HG02981 (cell line): ENCODE measurements around the gene TRPC4AP.

Experiments
- ATAC-seq: cut with Tn5 transposase; IDR thresholded peaks from one replicate; pipeline ENCODE4 v1.9.1; 2021; ENCODE audit warnings: mild to moderate bottlenecking, moderate library complexity; ENCODE audit not compliant: unreplicated experiment

TRPC4AP gene

GRCh38 chr20:34977365-34978091 lies 115.1 kb downstream of the TRPC4AP start:
- ATAC-seq: no peak

GRCh38 chr20:34976286-34976685 lies 116.3 kb downstream of the TRPC4AP start:
- ATAC-seq: no peak

DNA sequence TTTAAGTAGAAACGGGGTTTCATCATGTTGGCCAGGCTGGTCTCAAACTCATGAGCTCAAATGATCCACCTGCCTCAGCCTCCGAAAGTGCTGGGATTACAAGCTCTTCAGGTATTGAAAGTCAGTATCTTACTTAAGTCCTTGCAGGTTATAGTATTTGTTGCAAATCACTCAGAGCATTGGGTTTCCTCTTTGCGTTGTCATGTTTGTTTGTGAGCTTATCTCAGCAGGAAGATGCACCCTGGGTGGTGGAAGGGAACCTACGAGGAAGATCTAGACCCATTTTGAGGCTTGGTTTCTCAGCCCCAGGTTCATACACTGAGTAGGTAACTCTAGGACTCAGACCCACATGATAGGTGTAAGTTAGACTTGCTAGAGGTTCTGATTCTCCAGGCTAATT lies 118.4 kb downstream of the TRPC4AP start:
- ATAC-seq: no peak

- no peak for ATAC-seq
Measured at GRCh38 chr20:34971561-34972235, 120.9 kb downstream of the TRPC4AP start.

- ATAC-seq: no peak
Measured at GRCh38 chr20:34970846-34971560, 121.6 kb downstream of the TRPC4AP start.

DNA sequence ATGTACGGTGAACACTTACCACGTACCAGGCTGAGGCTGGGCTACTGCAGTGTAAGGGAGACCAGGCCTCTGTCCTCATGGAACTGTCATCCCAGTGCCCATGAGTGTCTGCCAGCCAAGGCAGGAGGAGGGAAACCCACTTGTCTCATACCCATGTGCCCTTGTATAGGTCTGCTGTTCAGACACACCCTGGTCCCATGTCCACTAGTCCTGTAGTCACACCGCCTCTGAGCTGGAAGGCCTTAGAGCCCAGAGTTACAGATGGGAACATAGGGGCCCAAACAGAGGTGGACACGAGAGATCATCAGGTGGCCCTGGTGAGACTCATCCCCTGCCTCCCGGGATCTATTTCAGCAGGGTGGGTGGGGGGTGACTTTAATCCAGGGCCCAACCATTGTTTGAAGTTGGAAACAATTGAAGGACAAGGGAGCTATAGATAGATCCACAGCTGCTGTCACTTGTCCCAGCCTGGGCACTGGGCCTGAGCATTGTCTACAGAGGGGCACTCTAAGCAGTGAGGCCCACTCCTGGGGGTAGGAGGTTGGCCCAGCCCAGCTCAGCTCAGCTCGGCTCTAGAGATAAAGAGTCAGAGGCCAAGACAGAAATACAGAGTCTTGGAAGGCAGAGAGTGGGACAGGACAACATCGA lies 122.3 kb downstream of the TRPC4AP start:
- ATAC-seq: no peak

GRCh38 chr20:34968042-34968775 lies 124.4 kb downstream of the TRPC4AP start:
- no peak for ATAC-seq

DNA sequence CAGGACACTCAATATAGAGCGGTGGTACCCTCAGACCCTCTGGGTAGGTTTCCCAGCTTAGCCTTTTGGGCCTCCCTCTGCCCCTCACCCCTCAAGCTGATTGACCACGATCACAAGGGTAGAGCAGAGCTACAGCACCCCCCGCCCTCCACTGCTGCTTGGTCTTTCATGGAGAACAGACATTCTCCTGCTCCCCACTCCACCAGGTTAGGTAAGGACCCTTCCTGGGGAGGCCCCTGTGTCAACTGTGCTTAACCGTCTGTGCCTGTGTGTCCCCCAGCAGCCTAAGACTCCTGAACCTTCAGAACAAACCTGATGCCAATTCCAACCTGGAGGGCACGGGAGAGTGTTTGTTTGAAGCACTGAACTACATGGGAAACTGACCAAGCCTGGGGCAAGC lies 125.2 kb downstream of the TRPC4AP start:
- no peak for ATAC-seq

DNA sequence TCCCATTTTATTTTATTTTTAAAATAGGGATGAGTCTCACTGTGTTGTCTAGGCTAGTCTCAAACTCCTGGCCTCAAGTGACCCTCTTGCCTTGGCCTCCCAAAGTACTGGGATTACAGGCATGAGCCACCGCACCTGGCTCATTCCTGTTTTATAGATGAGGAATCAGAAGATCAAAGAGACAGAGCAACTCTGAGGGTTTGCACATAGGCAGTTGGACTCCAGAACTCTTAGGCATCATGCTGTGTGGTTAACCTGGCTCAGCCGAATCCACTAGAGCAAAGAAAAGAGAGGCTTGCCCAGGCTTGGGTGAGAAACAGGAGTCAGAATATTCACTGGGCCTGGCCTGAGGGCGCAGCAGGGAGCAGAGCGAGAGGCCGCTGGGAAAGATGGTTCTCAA lies 127.6 kb downstream of the TRPC4AP start:
- ATAC-seq: no peak

DNA sequence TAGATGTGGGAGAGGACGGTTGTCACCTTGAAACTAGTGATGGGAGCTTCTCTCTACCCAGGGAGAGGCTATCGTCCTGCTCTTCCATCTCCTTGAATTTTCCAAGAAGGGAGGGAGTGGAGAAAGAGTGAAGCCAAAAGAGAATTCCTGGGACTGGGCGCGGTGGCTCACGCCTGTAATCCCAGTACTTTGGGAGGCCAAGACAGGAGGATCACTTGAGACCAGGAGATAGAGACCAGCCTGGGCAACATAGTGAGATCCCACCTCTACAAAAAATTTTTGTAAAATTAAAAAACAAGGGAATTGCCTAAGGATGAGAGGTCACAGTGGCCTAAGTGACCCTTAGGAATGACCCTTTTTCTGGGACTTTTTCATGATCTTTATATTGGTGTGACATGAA lies 128.1 kb downstream of the TRPC4AP start:
- ATAC-seq: no peak

DNA sequence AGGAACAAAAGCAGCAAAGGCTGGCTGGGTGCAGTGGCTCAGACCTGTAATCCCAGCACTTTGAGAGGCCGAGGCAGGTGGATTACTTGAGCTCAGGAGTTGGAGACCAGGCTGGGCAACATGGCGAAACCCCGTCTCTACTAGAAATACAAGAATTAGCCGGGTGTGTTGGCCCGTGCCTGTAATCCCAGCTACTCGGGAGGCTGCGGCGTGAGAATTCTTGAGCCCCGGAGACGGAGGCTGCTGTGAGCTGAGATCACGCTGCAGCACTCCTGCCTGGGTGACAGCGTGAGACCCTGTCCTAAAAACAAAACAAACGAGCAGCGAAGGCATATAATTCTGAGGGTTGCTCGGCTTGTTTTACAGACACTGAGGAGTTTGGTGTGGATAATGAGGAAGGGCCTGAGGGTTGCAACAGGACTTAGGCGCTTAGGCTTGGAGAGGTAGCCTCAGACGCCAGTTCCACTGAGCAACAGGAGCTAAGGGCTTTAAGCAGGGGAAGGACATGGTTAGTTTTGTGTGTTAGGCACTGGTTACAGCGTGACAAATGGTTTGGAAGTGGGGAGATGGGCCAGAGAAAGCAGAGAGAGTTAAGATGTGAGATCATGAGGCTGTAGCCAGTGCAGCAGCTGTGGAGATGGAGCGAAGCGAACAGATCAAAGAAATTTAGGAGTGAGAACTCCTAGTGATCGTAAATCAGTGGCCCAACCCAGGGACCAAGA lies 135.7 kb downstream of the TRPC4AP start:
- no peak for ATAC-seq

DNA sequence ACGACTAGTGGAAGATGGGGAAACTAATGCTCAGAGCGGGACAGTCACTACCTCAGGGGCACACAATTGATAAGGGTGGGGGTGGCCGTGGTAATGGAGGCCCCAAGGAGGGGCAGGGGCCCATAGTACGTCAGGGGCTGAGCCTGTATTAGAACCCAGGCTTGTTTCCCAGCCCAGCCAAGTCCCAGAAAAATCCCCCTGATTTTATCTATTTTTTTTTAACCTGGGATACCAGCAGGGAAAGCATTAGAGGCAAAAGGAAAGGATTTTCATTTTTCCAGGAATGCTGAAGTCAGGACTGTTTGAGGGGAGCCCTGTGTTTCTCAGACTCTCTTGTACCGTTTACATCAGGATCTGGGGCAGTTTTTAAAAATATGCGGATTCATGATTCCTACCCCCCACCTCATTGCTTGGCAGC lies 136.6 kb downstream of the TRPC4AP start:
- no peak for ATAC-seq

DNA sequence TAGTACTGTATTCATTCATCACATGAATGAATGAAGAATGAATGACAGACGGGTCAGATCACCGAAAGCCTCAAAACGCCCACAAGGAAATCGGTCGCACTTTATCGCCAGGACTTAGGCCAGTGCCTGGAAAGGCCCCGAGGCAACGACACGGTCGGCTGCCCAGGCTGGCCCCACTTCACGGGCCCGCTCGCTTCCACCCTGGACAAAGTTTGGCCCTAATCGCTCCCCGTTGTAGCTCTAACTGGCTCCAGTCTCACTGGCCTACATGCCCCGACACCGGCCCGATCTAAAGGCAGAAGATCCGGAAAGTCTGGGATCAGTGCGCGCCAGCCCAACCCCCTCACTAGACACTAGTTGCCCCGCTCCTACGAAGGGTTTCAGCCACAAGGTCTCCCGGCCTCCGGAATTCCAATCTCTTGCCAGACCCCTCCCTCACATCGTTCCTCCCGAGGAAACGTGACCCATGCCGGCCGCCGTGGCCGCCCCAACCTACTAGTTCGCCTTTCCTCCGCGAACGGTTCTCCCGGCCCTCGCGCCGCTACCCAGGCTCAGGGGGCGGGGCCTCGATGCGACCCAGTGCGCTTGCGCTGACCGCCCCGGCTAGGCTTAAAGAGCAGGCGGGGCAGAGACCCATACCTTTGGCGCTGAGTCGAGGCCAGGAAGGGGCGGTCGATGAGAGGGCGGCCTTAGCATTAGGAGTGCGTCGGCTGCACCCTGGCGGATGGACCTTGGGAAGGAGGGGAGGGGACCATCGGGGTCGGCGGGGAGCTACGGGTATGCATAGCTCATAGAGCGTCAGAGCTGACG lies 137.2 kb downstream of the TRPC4AP start, which contains the start of the genes GSS and MYH7B:
Gene GSS (minus strand): TSS at position 576 of the 810 bp plus-strand sequence. CDS start 3,954 bp downstream, outside the sequence.
Gene MYH7B (plus strand): TSS at position 638 of the 810 bp plus-strand sequence. CDS start 22,138 bp downstream, outside the sequence.
- peak; percentile 94 for ATAC-seq

- peak; percentile 7 for ATAC-seq
Measured at GRCh38 chr20:34954904-34955230, 137.7 kb downstream of the TRPC4AP start.

DNA sequence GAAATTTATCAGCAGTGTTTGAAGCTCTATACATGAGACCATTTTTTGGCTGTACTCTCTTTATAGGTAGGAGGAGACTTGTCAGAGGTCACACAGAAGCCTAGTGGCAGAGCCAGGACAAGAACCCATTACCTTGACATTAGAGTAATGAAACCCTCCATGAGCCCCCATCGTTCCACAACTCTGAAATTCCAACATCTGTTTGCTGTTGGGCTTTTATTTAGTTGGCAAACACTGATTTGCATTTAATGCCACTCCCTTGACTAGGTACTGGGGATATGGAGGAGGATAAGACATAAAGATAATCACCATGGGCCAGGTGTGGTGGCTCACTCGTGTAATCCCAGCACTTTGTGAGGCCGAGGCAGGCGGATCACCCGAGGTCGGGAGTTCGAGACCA lies 138.6 kb downstream of the TRPC4AP start:
- ATAC-seq: no peak

DNA sequence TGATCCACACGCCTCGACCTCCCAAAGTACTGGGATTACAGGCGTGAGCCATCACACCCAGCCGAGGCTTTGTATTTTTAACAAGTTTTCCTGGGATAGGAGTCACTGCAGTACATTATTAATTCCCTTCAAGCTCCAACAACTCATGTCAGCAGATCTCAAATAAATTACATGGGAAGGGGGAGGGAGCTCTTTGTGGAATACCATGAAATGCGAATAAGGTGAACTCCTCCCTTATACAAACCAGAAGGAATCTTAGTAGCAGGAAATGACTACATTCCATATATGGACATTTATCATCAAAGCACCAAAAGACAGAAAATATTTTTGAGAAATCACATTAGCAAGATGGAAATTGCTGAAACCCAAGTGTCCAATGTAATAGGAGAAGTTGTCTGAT lies 139.9 kb downstream of the TRPC4AP start:
- ATAC-seq: no peak
